Activated CD4-positive, alpha-beta T cell treated with anti-CD3 and anti-CD28 coated beads, Interleukin-2, amount 50 U/mL, for 48 hours (primary cell): ENCODE data around the gene BTBD7.

Experiments used
- DNase-seq, 2 experiments: peaks; one replicate each; pipeline ENCODE4 v3.0.0-alpha.2; 2020

BTBD7 gene

GRCh38 chr14:93301821-93302447 is 30.9 kb downstream of the BTBD7 start:
- no peak for DNase-seq

- no peak for DNase-seq
These were observed 33.0 kb downstream of the BTBD7 start for GRCh38 chr14:93299866-93300265.

- DNase-seq, result no peak
These were observed 33.4 kb downstream of the BTBD7 start for GRCh38 chr14:93299416-93299815.

GRCh38 chr14:93295541-93296220 is 37.2 kb downstream of the BTBD7 start:
- no peak for DNase-seq

GRCh38 chr14:93286212-93286890 is 46.5 kb downstream of the BTBD7 start:
- DNase-seq, result no peak

- DNase-seq, result no peak
These were observed 47.8 kb downstream of the BTBD7 start for GRCh38 chr14:93285044-93285443.

- DNase-seq, result no peak
These were observed 50.9 kb downstream of the BTBD7 start for GRCh38 chr14:93281937-93282336.

- no peak for DNase-seq
These were observed 52.1 kb downstream of the BTBD7 start for GRCh38 chr14:93280743-93281142.

- DNase-seq, result no peak
These were observed 56.7 kb downstream of the BTBD7 start for GRCh38 chr14:93276031-93276716.

- no peak for DNase-seq
These were observed 58.6 kb downstream of the BTBD7 start for GRCh38 chr14:93274055-93274806.

GRCh38 chr14:93271111-93271510 is 61.7 kb downstream of the BTBD7 start:
- no peak for DNase-seq

- DNase-seq, result no peak
These were observed 63.3 kb downstream of the BTBD7 start for GRCh38 chr14:93269341-93270068.

GRCh38 chr14:93268406-93268805 is 64.4 kb downstream of the BTBD7 start:
- DNase-seq, result no peak

GRCh38 chr14:93267149-93267711 is 65.6 kb downstream of the BTBD7 start:
- no peak for DNase-seq

GRCh38 chr14:93266127-93266526 is 66.7 kb downstream of the BTBD7 start:
- DNase-seq, result no peak

GRCh38 chr14:93263416-93263815 is 69.4 kb downstream of the BTBD7 start:
- no peak for DNase-seq

- no peak for DNase-seq
These were observed 70.4 kb downstream of the BTBD7 start for GRCh38 chr14:93262446-93262845.

- DNase-seq, result no peak
These were observed 83.6 kb downstream of the BTBD7 start for GRCh38 chr14:93249128-93249831.

- no peak for DNase-seq
These were observed 86.3 kb downstream of the BTBD7 start for GRCh38 chr14:93246534-93246933.

GRCh38 chr14:93245764-93246420 is 86.9 kb downstream of the BTBD7 start:
- no peak for DNase-seq

- no peak for DNase-seq
These were observed 92.2 kb downstream of the BTBD7 start for GRCh38 chr14:93240678-93241000.
